ENCODE measurements around the gene SWSAP1.
A peak's percentile ranks its signal among the peaks of the same experiment; 100 is the strongest.
"Not testable (repeated sequence)": the region's sequence is repeated elsewhere in the genome, so short reads cannot be mapped to it uniquely, and the experiment has no call there.

Gene SWSAP1
- total RNA-seq, result 4.3 to 5.4 (median 4.7) reads per million in 4 experiments

- DNase-seq, result peak; percentile 92
Observed at GRCh38 chr19:11374433-11375142, at the start of gene SWSAP1. TSS of gene SWSAP1 (plus strand) at chr19:11374666. CDS start at chr19:11374681, 15 bp downstream.

GRCh38 chr19:11324748-11325389 lies 49.6 kb upstream of the SWSAP1 start:
- DNase-seq, result no peak

- DNase-seq, result no peak
Observed at GRCh38 chr19:11325544-11325943, 48.9 kb upstream of the SWSAP1 start.

- DNase-seq, result no peak
Observed at GRCh38 chr19:11330127-11330526, 44.3 kb upstream of the SWSAP1 start.

GRCh38 chr19:11331502-11331901 lies 43.0 kb upstream of the SWSAP1 start:
- DNase-seq, result no peak

GRCh38 chr19:11332822-11333221 lies 41.6 kb upstream of the SWSAP1 start:
- no peak for DNase-seq

- DNase-seq, result not testable (repeated sequence)
Observed at GRCh38 chr19:11333838-11334237, 40.6 kb upstream of the SWSAP1 start.

GRCh38 chr19:11335449-11336146 lies 38.9 kb upstream of the SWSAP1 start:
- DNase-seq, result no peak

- no peak for DNase-seq
Observed at GRCh38 chr19:11337080-11337479, 37.4 kb upstream of the SWSAP1 start.

- DNase-seq, result no peak
Observed at GRCh38 chr19:11338121-11338520, 36.3 kb upstream of the SWSAP1 start.

- no peak for DNase-seq
Observed at GRCh38 chr19:11338569-11339253, 35.8 kb upstream of the SWSAP1 start.

- peak; percentile 62 for DNase-seq
Observed at GRCh38 chr19:11339254-11340098, 35.0 kb upstream of the SWSAP1 start, which contains the start of gene RAB3D. TSS of gene RAB3D (minus strand) at chr19:11339657. CDS start at chr19:11337399, 2,258 bp downstream.

GRCh38 chr19:11340099-11340467 lies 34.4 kb upstream of the SWSAP1 start:
- not testable (repeated sequence) for DNase-seq

GRCh38 chr19:11342429-11342828 lies 32.0 kb upstream of the SWSAP1 start:
- DNase-seq, result no peak

GRCh38 chr19:11345122-11345803 lies 29.2 kb upstream of the SWSAP1 start:
- DNase-seq, result no peak

- peak; percentile 97 for DNase-seq
Observed at GRCh38 chr19:11346104-11346940, 28.1 kb upstream of the SWSAP1 start, which contains the start of the genes CCDC159 and TMEM205. TSS of gene CCDC159 (plus strand) at chr19:11346519. CDS start at chr19:11346607, 88 bp downstream. TSS of gene TMEM205 (minus strand) at chr19:11346268. CDS start at chr19:11345619, 649 bp downstream.

- no peak for DNase-seq
Observed at GRCh38 chr19:11347546-11348039, 26.9 kb upstream of the SWSAP1 start.

GRCh38 chr19:11349171-11349570 lies 25.3 kb upstream of the SWSAP1 start:
- no peak for DNase-seq

- not testable (repeated sequence) for DNase-seq
Observed at GRCh38 chr19:11354102-11354501, 20.4 kb upstream of the SWSAP1 start.
